ENCODE measurements around the gene BSN.

GRCh38 chr3:49681232-49681522 lies 126.9 kb downstream of the BSN start:
- TF ChIP-seq CTCF (IDR thresholded peaks at IDR 0.05) (no peak), POLR2AphosphoS5 (IDR thresholded peaks at IDR 0.05; ENCODE audit: low read depth, low read length) (no peak)
